ENCODE data around the gene BCL6. TPM values are rescaled to one million over a fixed set of nuclear protein-coding genes. Genes with fewer than 3 reads are reported as not detected.

Gene BCL6
- total and polyA plus RNA-seq, 2 donors (not counting 1 experiment from before 2014, with no cell fraction given): 21.2 to 48.2 TPM

- Mint-ChIP-seq H3K4me3 (peak overlapping the region; percentile 97), H3K4me1 (peaks cover 71% of the 10 kb centered on the region), H3K27ac (peak overlapping the region; percentile 96), H3K9me3 (ENCODE audit: insufficient read depth) (no peaks in the 10 kb centered on the region), H3K27me3 (no peaks in the 10 kb centered on the region)
- peak overlapping the region; percentile 88 to 96 for H3K27ac ChIP-seq (ENCODE audit: low read length in 2 of 2)
- no peaks in the 10 kb centered on the region for H3K27me3 ChIP-seq (replicated peaks in 1 of 4; ENCODE audit: control extremely low read depth in 1 of 4, control insufficient read depth in 3 of 4, insufficient read depth in 4 of 4, low read length in 3 of 4)
- peak overlapping the region; percentile 98 for H2AFZ ChIP-seq (ENCODE audit: insufficient read depth, low read depth, low read length, poor library complexity, severe bottlenecking)
- H3K79me2 ChIP-seq (ENCODE audit: control insufficient read depth, insufficient read depth, low read length): peaks cover 46% of the 10 kb centered on the region
- H3K9ac ChIP-seq (ENCODE audit: low read length): peak overlapping the region; percentile 93
- TF ChIP-seq CTCF (IDR thresholded peaks at IDR 0.05) (no peak), EZH2 (IDR thresholded peaks at IDR 0.05; ENCODE audit: borderline replicate concordance, insufficient read depth, low read depth, low read length, poor library complexity, severe bottlenecking) (no peak)
- peak overlapping the region; percentile 98 for H3K4me2 ChIP-seq (replicated peaks; ENCODE audit: low read depth, low read length, poor library complexity, severe bottlenecking)
- ChIA-PET POLR2A (interaction anchor here (0.6 to 1.2 kb wide), 5 partner anchors 14 to 410 kb away, joined by 3 to 6 read pairs (median 3); partner anchors contain the start of gene LPP), CTCF (interaction anchor here (0.6 to 9.2 kb wide), 18 partner anchors 194 to 1211 kb away, joined by 3 to 182 read pairs (median 4); no protein-coding TSS in a partner anchor)
- ATAC-seq (ENCODE audit: low read depth) (no peak), DNase-seq (peak; percentile 52)
- H4K20me1 ChIP-seq (ENCODE audit: control insufficient read depth, insufficient read depth, low read length, poor library complexity, severe bottlenecking): peaks cover 23% of the 10 kb centered on the region
- intact Hi-C loops (cut with micrococcal nuclease): loop anchor here (1.0 to 10.0 kb wide), 9 partner anchors 233 to 1124 kb away; no protein-coding TSS in a partner anchor
- H3K4me3 ChIP-seq (ENCODE audit: control extremely low read depth in 1 of 5, extremely low read depth in 1 of 5, insufficient read depth in 1 of 5, low read depth in 2 of 5, low read length in 4 of 5): peak overlapping the region; percentile 67 to 96 (median 84)
- H3K36me3 ChIP-seq (replicated peaks in 1 of 2; ENCODE audit: control extremely low read depth in 1 of 2, control insufficient read depth in 1 of 2, extremely low read depth in 1 of 2, insufficient read depth in 2 of 2, low read length in 1 of 2): no peaks in the 10 kb centered on the region
- under 1% methylated on average over 33 of the region's 45 CpGs for WGBS (ENCODE audit: insufficient coverage)
- H3K9me3 ChIP-seq (ENCODE audit: control extremely low read depth in 1 of 3, control insufficient read depth in 2 of 3, insufficient read depth in 1 of 3, low read length in 2 of 3): no peaks in the 10 kb centered on the region
- H3K4me1 ChIP-seq (ENCODE audit: control insufficient read depth in 2 of 2, insufficient read depth in 2 of 2, low read length in 2 of 2): peaks cover 37 to 60% of the 10 kb centered on the region in 2 donors
These were observed 1.8 kb downstream of the BCL6 start for GRCh38 chr3:187743195-187744141.
